Astrocyte of the spinal cord (primary cell): ENCODE data around the gene FCHSD2.

ENCODE experiments used
- DNase-seq: peaks from one replicate; pipeline ENCODE4 v3.0.0; 2011; ENCODE audit warnings: low read depth, low spot score
- H3K4me3 ChIP-seq: 2 replicates; pipeline ENCODE4 v1.5.1; 2011; ENCODE audit warnings: low read depth, mild to moderate bottlenecking, low read length, moderate library complexity
- CTCF ChIP-seq: IDR thresholded peaks from 2 replicates; pipeline ENCODE4 v1.5.1; 2012; ENCODE audit warnings: low read depth, mild to moderate bottlenecking, low read length, inconsistent platforms
- in situ Hi-C: cut with HindIII; loops from 2 replicates; pipeline ENCODE4 v1.10.0; 2017; ENCODE audit warnings: low sequenced_read_pairs

FCHSD2 gene

GRCh38 chr11:73019449-73019848 is 122.7 kb downstream of the FCHSD2 start:
- TF ChIP-seq CTCF, result no peak
- in situ Hi-C loops, result no loop called here

GRCh38 chr11:73018856-73019255 is 123.3 kb downstream of the FCHSD2 start:
- no peak overlapping the region for H3K4me3 ChIP-seq
- DNase-seq, result no peak
- in situ Hi-C loops, result no loop called here
- no peak for TF ChIP-seq CTCF

More at GRCh38 chr11:73019449-73019848, 122.7 kb downstream of the FCHSD2 start:
- H3K4me3 ChIP-seq, result no peak overlapping the region
- DNase-seq, result no peak

GRCh38 chr11:73017024-73017751 is 124.9 kb downstream of the FCHSD2 start:
- no peak for DNase-seq
- in situ Hi-C loops, result no loop called here
- TF ChIP-seq CTCF, result no peak
- H3K4me3 ChIP-seq, result no peak overlapping the region

- in situ Hi-C loops, result no loop called here
- H3K4me3 ChIP-seq, result no peak overlapping the region
- no peak for DNase-seq
- TF ChIP-seq CTCF, result no peak
These were observed 129.1 kb downstream of the FCHSD2 start for GRCh38 chr11:73013021-73013420.

GRCh38 chr11:73012121-73012863 is 129.8 kb downstream of the FCHSD2 start:
- no peak for TF ChIP-seq CTCF
- in situ Hi-C loops, result no loop called here

GRCh38 chr11:73011126-73011817 is 130.8 kb downstream of the FCHSD2 start:
- in situ Hi-C loops, result no loop called here
- DNase-seq, result no peak
- no peak for TF ChIP-seq CTCF
- H3K4me3 ChIP-seq, result no peak overlapping the region

More at GRCh38 chr11:73012121-73012863, 129.8 kb downstream of the FCHSD2 start:
- H3K4me3 ChIP-seq, result no peak overlapping the region
- DNase-seq, result peak; percentile 38
